HG03520 (cell line): Measurements from ENCODE around the gene PSAT1.

Experiments used
- ATAC-seq: cut with Tn5 transposase; IDR thresholded peaks from one replicate; pipeline ENCODE4 v1.9.1; 2021; ENCODE audit warnings: mild to moderate bottlenecking, moderate library complexity; ENCODE audit not compliant: unreplicated experiment

PSAT1 gene

GRCh38 chr9:78365748-78366697 is 69.1 kb downstream of the PSAT1 start:
- no peak for ATAC-seq

GRCh38 chr9:78366827-78367226 is 69.9 kb downstream of the PSAT1 start:
- ATAC-seq = no peak

DNA sequence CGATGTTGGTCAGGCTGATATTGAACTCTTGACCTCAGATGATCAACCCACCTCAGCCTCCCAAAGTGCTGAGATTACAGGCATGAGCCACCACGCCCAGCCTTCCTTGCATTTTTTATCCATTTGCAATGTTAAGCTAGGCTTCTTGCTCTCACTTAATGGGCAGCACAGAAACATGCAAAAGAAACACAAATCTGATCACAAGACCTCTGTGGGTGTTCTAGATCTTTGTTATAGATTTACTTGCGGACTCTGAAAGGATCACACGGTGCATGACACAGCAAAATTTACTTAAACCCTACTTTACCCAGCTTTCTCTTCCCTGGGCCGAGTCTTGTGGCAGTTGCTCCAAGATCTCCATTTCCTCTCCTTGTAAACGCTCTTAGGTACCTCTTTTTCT is 71.3 kb downstream of the PSAT1 start:
- no peak for ATAC-seq

DNA sequence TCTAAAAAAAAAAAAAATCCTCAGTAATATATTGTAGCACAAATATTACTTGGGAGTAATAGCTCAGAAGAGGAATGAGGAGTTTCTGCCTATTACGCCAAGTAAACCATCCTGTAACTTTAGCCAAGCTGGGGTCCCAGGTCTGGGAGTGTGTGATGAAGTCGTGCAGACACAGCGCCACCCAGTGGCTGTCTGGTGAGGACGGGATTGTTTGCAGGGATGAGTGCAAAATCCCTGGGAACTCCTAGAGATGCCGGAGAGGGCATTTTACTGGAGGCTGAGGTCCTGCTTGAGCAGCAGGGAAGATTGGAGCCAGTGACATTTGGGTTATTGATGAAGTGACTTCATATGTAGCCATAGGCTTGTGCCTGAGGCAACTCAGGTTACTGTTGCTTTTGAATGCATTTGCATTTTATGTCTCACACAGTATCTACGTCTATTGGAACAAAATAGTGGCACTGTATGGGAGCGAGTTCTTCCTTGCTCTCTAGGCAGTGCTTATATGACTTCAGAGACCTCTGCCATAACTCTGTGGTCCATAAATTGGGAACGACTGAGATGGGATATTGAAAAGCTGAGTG is 72.8 kb downstream of the PSAT1 start:
- ATAC-seq = peak; percentile 70

- ATAC-seq = no peak
These were observed 74.1 kb downstream of the PSAT1 start for GRCh38 chr9:78370991-78371390.

- ATAC-seq = no peak
These were observed 75.1 kb downstream of the PSAT1 start for GRCh38 chr9:78371981-78372380.
